Fibroblast of lung (primary cell): ENCODE results near the gene ZSWIM6.

Experiments used
- CTCF ChIP-seq, 2 donors: IDR thresholded peaks in 1 of 2; conservative IDR thresholded peaks in 1 of 2; 1 replicate in 1 of 2; 2 replicates in 1 of 2; pipeline ENCODE4 v1.5.1; 2011 to 2012; ENCODE audit warnings: low read length in 2 of 2, control low read depth in 1 of 2, inconsistent platforms in 1 of 2, low read depth in 1 of 2, mild to moderate bottlenecking in 1 of 2
- EZH2 ChIP-seq: IDR thresholded peaks from 2 replicates; pipeline ENCODE4 v1.5.1; 2012; ENCODE audit warnings: low read length, control low read depth, mild to moderate bottlenecking; ENCODE audit errors: missing control alignments

- TF ChIP-seq CTCF (conservative IDR thresholded peaks at IDR 0.05 in 1 of 2, IDR thresholded peaks at IDR 0.05 in 1 of 2; ENCODE audit: low read depth in 1 of 2, low read length in 2 of 2): no peak
- no peak for TF ChIP-seq EZH2
These were observed 204.9 kb downstream of the ZSWIM6 start for GRCh38 chr5:61536922-61537321.
